ENCODE results near the gene SEMA6C. TPM values are rescaled to one million over a fixed set of nuclear protein-coding genes. Genes with fewer than 3 reads are reported as not detected.
"Not testable (repeated sequence)": the region's sequence is repeated elsewhere in the genome, so short reads cannot be mapped to it uniquely, and the experiment has no call there.

SEMA6C gene
- polyA plus RNA-seq, result not detected

DNA sequence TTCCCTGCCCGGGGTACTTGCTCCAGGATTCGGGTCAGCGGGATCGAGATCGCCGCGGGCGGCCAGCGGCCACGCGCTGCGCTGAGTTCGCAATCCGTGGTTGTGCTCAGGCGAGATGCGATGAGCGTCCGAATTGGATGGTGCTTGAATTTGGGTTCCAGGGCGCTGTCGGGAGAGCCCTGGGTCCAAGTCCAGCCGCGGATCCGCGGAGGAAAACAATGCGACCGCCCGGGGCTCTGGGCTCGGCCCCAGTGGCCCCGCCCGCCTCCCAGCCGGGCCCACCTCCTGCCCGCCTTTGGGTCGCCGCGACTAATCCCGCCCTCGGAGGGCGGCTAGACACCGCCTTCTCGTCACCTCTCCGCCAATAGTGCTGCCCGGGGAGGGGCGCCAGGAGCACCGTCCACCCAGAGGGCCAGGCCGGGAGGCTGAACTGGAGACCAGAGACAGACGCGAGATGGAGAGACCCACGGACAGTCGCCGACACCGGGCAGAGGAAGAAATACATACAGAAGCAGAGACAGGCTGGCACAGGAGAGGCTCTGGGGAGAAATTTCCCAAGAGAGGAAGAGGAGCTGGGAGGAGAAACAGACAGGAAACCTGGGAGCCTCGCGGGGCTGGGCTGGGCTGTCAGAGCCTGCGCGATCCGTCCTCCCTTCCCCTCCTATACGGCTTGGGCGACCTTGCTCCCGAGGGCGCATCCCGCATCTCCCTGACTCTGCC, at the start of gene SEMA6C:
Gene SEMA6C (minus strand): TSS at position 220 of the 720 bp plus-strand sequence. CDS start 4,010 bp downstream, outside the sequence.
- Mint-ChIP-seq H3K27me3 (peaks cover 4% of the 10 kb centered on the region), H3K27ac (peak within 1 kb of the TSS in 1 of 3 donors; percentile 69), H3K9me3 (no peaks in the 10 kb centered on the region), H3K36me3 (no peaks in the 10 kb centered on the region), H3K4me1 (peaks cover 0 to 10% (median 10%) of the 10 kb centered on the region in 3 donors), H3K4me3 (peak within 1 kb of the TSS; percentile 84 to 97 (median 93))

GRCh38 chr1:151194894-151195594, 48.6 kb upstream of the SEMA6C start:
- Mint-ChIP-seq H3K4me1 (peaks cover 17 to 39% (median 23%) of the 10 kb centered on the region in 3 donors), H3K4me3 (peak overlapping the region in 2 of 4 donors; percentile 31 to 41), H3K27ac (peak overlapping the region in 1 of 3 donors; percentile 78)
- not testable (repeated sequence) for H3K36me3 Mint-ChIP-seq, H3K9me3 Mint-ChIP-seq, H3K27me3 Mint-ChIP-seq

GRCh38 chr1:151193856-151194255, 47.4 kb upstream of the SEMA6C start:
- Mint-ChIP-seq H3K27me3 (peaks cover 3% of the 10 kb centered on the region), H3K36me3 (peaks cover 5% of the 10 kb centered on the region), H3K27ac (peak overlapping the region in 1 of 3 donors; percentile 78), H3K9me3 (no peaks in the 10 kb centered on the region), H3K4me1 (peaks cover 17 to 40% (median 19%) of the 10 kb centered on the region in 3 donors), H3K4me3 (peak overlapping the region in 2 of 4 donors; percentile 8 to 65)

DNA sequence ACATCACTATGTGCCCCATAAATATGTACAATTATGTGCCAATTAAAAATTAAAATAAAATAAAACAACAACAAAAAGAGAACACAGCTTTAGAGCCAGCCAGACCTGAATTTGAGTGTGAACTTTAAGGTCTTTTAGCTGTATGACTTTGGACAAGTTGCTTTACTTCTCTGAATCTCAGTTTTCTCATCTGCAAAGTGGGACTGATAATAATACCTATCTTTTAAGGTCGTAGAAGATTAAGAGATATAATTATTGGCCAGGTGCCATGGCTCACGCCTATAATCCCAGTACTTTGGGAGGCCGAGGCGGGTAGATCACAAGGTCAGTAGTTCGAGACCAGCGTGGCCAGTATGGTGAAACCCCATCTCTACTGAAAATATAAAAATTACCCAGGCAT, 46.9 kb upstream of the SEMA6C start:
- Mint-ChIP-seq H3K27me3 (peaks cover 3% of the 10 kb centered on the region), H3K27ac (peak overlapping the region in 2 of 3 donors; percentile 35 to 78)

DNA sequence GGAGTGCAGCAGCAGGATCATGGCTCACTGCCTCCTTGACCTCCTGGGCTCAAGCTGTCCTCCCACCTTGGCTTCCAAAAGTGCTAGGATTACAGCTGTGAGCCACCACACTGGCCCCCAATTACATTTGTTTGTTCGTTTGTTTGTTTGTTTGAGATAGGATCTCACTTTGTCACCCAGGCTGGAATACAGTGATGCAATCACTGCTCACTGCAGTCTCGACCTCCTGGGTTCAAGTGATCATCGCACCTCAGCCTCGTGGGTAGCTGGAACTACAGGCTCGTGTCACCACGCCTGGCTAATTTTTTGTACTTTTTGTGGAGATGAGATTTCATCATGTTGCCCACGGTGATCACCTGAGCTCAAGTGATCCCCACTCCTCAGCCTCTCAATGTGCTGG, 45.6 kb upstream of the SEMA6C start:
- Mint-ChIP-seq H3K36me3 (peaks cover 5% of the 10 kb centered on the region), H3K27ac (peak overlapping the region in 1 of 3 donors; percentile 67), H3K4me3 (peak overlapping the region in 1 of 4 donors; percentile 68), H3K9me3 (no peaks in the 10 kb centered on the region), H3K27me3 (peaks cover 3% of the 10 kb centered on the region), H3K4me1 (peaks cover 20 to 35% (median 25%) of the 10 kb centered on the region in 3 donors)

More for the DNA sequence above, 46.9 kb upstream of the SEMA6C start:
- H3K36me3 Mint-ChIP-seq, result peaks cover 5% of the 10 kb centered on the region
- no peaks in the 10 kb centered on the region for H3K9me3 Mint-ChIP-seq
- peak overlapping the region in 1 of 4 donors; percentile 65 for H3K4me3 Mint-ChIP-seq
- H3K4me1 Mint-ChIP-seq, result peaks cover 20 to 41% (median 23%) of the 10 kb centered on the region in 3 donors

- H3K27ac Mint-ChIP-seq, result peak within 1 kb of the TSS; percentile 97 to 99 (median 98)
- H3K36me3 Mint-ChIP-seq, result peaks cover 3% of the 10 kb centered on the region
- peaks cover 18 to 29% (median 27%) of the 10 kb centered on the region in 3 donors for H3K4me1 Mint-ChIP-seq
- H3K9me3 Mint-ChIP-seq, result no peaks in the 10 kb centered on the region
- peaks cover 2% of the 10 kb centered on the region for H3K27me3 Mint-ChIP-seq
- peak within 1 kb of the TSS; percentile 98 to 100 (median 100) for H3K4me3 Mint-ChIP-seq
Observed at GRCh38 chr1:151189637-151190445, 43.4 kb upstream of the SEMA6C start, which contains the start of gene VPS72. Gene VPS72, minus strand, starts transcription at chr1:151190197. Its CDS starts 76 bp downstream, at chr1:151190121.

DNA sequence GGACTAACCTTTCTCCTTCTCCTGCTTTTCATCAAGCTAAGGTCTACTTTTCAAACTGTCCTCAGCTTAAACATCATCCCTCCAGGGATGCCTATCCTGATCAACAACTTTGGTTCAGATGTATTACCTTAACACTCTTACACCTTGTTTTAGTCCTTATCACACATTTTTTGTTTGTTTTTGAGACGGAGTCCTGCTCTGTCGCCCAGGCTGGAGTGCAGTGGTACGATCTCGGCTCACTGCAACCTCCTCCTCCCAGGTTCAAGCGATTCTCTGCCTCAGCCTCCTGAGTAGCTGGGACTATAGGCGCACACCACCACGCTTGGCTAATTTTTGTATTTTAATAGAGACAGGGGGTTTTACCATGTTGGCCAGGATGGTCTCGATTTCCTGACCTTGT, 42.2 kb upstream of the SEMA6C start:
- H3K9me3 Mint-ChIP-seq, result not testable (repeated sequence)
- peaks cover 18 to 29% (median 27%) of the 10 kb centered on the region in 3 donors for H3K4me1 Mint-ChIP-seq

DNA sequence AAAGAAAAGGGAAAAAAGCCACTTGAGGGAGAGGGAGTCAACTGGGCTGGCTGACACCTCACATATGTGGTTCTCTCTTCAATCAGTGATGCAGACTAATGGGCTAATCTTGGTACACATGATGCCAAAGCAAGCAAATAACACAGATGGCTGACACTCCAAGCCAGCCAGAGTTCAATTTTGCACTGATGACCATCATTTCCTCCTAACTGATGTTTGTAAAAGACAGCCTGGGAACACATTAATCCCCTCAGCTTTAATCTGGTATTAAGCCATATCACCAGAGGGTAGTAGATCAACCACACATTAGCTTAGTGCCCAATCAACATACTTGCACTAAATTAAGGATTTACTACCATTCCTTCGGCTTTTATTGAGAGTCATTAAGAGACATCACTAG, 40.8 kb upstream of the SEMA6C start:
- peaks cover 3% of the 10 kb centered on the region for H3K36me3 Mint-ChIP-seq
- H3K9me3 Mint-ChIP-seq, result no peaks in the 10 kb centered on the region
- no peaks in the 10 kb centered on the region for H3K27me3 Mint-ChIP-seq
- no peak overlapping the region for H3K27ac Mint-ChIP-seq
- H3K4me1 Mint-ChIP-seq, result peaks cover 18 to 29% (median 27%) of the 10 kb centered on the region in 3 donors
- peak overlapping the region in 1 of 4 donors; percentile 32 for H3K4me3 Mint-ChIP-seq

More for the DNA sequence above, 42.2 kb upstream of the SEMA6C start:
- not testable (repeated sequence) for H3K27me3 Mint-ChIP-seq, H3K36me3 Mint-ChIP-seq
- Mint-ChIP-seq H3K4me3 (peak overlapping the region; percentile 98 to 100 (median 100)), H3K27ac (peak overlapping the region in 1 of 3 donors; percentile 86)

DNA sequence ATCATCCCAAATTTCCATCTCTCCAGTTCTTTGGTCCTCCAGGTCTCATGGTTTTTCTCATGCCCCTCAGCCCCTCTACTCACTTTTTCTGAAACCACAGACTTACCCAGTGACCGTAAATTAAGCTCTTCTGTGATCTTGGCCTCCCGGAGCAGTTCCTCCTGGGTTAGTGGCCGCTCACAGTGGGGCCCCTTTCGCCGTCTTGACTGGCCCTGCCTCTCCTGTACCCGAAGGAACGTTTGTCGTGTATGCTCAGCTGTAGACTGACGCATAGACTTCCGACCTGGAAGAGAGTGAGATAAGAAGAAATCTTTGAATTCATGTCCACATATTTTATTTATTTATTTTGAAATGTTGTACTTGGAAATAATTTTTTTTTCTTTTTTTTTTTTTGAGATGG, 37.8 kb upstream of the SEMA6C start:
- no peaks in the 10 kb centered on the region for H3K9me3 Mint-ChIP-seq
- H3K4me3 Mint-ChIP-seq, result no peak overlapping the region
- no peak overlapping the region for H3K27ac Mint-ChIP-seq
- H3K4me1 Mint-ChIP-seq, result peaks cover 9 to 20% (median 11%) of the 10 kb centered on the region in 3 donors
- no peaks in the 10 kb centered on the region for H3K27me3 Mint-ChIP-seq
- H3K36me3 Mint-ChIP-seq, result peaks cover 4% of the 10 kb centered on the region

DNA sequence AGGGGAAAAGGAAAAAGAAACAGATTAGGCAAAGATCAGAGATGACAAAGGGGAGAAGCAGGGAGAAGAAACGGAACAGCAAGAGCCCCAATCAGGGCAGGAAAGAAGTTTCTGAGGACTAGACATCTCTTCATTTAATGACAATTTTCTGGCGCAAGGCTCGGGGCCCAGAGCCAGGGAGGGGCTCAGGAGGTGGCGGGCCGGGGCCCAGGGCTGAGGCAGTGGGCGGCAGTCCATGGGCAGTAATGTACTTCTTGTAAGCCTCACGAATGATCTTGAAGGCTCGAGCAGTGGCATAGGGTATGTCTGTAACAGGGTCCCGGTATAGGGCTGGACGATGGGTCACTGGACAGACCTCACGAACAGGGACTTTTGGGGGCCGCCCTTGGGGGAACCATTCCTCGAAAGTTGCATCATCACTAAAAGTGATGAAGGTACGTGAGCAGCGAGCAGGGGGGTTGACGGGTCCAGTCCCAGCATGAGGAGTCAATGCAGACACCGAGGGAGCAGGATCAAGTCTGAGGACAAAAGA, 30.1 kb upstream of the SEMA6C start:
- Mint-ChIP-seq H3K4me3 (no peak overlapping the region), H3K27me3 (no peaks in the 10 kb centered on the region), H3K4me1 (no peaks in the 10 kb centered on the region), H3K9me3 (no peaks in the 10 kb centered on the region), H3K27ac (no peak overlapping the region), H3K36me3 (peaks cover 4% of the 10 kb centered on the region)

DNA sequence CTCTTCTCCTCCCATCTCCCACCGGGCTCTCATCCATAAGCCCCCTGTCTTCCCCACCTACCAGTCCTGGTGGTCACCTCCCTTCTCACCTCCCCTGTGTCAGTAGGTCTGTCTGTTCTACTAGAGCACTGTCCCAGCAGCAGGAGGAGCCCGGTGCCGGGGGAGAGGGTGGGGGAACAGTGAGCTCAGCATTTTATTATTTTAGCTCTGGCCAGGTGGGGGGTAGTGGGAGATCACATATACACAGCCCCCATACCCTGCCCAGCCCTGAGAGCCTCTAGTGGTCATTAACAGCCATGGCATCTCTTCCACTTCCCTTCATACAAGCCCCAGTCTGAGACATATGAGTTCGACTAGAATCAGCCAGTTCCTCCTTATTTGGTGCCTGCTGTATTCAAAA, 29.4 kb upstream of the SEMA6C start, which contains the start of gene TMOD4:
Gene TMOD4 (minus strand): TSS at position 119 of the 400 bp plus-strand sequence. CDS start 1,106 bp downstream, outside the sequence.
- H3K36me3 Mint-ChIP-seq, result peaks cover 3% of the 10 kb centered on the region
- no peaks in the 10 kb centered on the region for H3K27me3 Mint-ChIP-seq
- peak within 1 kb of the TSS in 1 of 3 donors; percentile 53 for H3K27ac Mint-ChIP-seq
- no peaks in the 10 kb centered on the region for H3K9me3 Mint-ChIP-seq
- H3K4me3 Mint-ChIP-seq, result no peak within 1 kb of the TSS
- H3K4me1 Mint-ChIP-seq, result no peaks in the 10 kb centered on the region

- H3K36me3 Mint-ChIP-seq, result no peaks in the 10 kb centered on the region
- H3K9me3 Mint-ChIP-seq, result no peaks in the 10 kb centered on the region
- H3K27me3 Mint-ChIP-seq, result no peaks in the 10 kb centered on the region
- H3K4me1 Mint-ChIP-seq, result no peaks in the 10 kb centered on the region
- H3K27ac Mint-ChIP-seq, result peak overlapping the region in 1 of 3 donors; percentile 53
- H3K4me3 Mint-ChIP-seq, result no peak overlapping the region
Observed at GRCh38 chr1:151175041-151175741, 28.8 kb upstream of the SEMA6C start.

GRCh38 chr1:151171190-151171589, 24.8 kb upstream of the SEMA6C start:
- H3K4me1 Mint-ChIP-seq, result peaks cover 0 to 10% (median 5%) of the 10 kb centered on the region in 3 donors
- no peaks in the 10 kb centered on the region for H3K27me3 Mint-ChIP-seq
- H3K36me3 Mint-ChIP-seq, result peaks cover 2% of the 10 kb centered on the region
- peak overlapping the region in 1 of 4 donors; percentile 2 for H3K4me3 Mint-ChIP-seq
- peak overlapping the region in 1 of 3 donors; percentile 58 for H3K27ac Mint-ChIP-seq
- no peaks in the 10 kb centered on the region for H3K9me3 Mint-ChIP-seq

GRCh38 chr1:151167116-151167515, 20.7 kb upstream of the SEMA6C start:
- peaks cover 8% of the 10 kb centered on the region for H3K36me3 Mint-ChIP-seq
- H3K27ac Mint-ChIP-seq, result peak overlapping the region in 2 of 3 donors; percentile 84 to 97
- H3K4me3 Mint-ChIP-seq, result peak overlapping the region; percentile 95 to 99 (median 96)
- peaks cover 18 to 21% (median 20%) of the 10 kb centered on the region in 3 donors for H3K4me1 Mint-ChIP-seq
- H3K9me3 Mint-ChIP-seq, result peaks cover 0 to 2% (median 0%) of the 10 kb centered on the region in 3 donors
- peaks cover 1% of the 10 kb centered on the region for H3K27me3 Mint-ChIP-seq
